ENCODE measurements around the gene SEMA5B. TPM values are rescaled to one million over a fixed set of nuclear protein-coding genes. Genes with fewer than 3 reads are reported as not detected.

The SEMA5B gene
- total and polyA plus RNA-seq, 2 donors (not counting 3 experiments of a cell fraction or from before 2014, with no cell fraction given) = 0.07 TPM; not detected in 1

GRCh38 chr3:123075359-123075758 is 47.8 kb upstream of the SEMA5B start:
- Histone ChIP-seq H3K4me2 (ENCODE audit: insufficient read depth, low read length) (no peak overlapping the region), H3K9me1 (replicated peaks; ENCODE audit: control insufficient read depth, extremely low read depth, insufficient read depth, low read length) (no peaks in the 10 kb centered on the region), H3K4me1 (ENCODE audit: control insufficient read depth, extremely low read depth, insufficient read depth, low read length) (peaks cover 36% of the 10 kb centered on the region), H3K79me2 (ENCODE audit: control insufficient read depth, insufficient read depth, low read length) (peaks cover 82% of the 10 kb centered on the region), H3K9me3 (replicated peaks; ENCODE audit: control insufficient read depth, insufficient read depth, low read length) (no peaks in the 10 kb centered on the region), H3K27ac (ENCODE audit: insufficient read depth, low read depth, low read length) (no peak overlapping the region), H3K36me3 (ENCODE audit: control insufficient read depth in 2 of 2, extremely low read depth in 1 of 2, insufficient read depth in 2 of 2, low read length in 2 of 2) (no peaks in the 10 kb centered on the region), H3K4me3 (replicated peaks in 1 of 3; ENCODE audit: insufficient read depth in 1 of 3, low read depth in 1 of 3, low read length in 3 of 3) (no peak overlapping the region), H2AFZ (ENCODE audit: low read depth, low read length) (no peak overlapping the region), H4K20me1 (replicated peaks; ENCODE audit: control insufficient read depth, extremely low read depth, insufficient read depth, low read length) (no peaks in the 10 kb centered on the region), H3K27me3 (ENCODE audit: control insufficient read depth in 2 of 2, insufficient read depth in 2 of 2, low read length in 2 of 2) (no peaks in the 10 kb centered on the region), H3K9ac (replicated peaks; ENCODE audit: extremely low read depth, insufficient read depth, low read length) (no peak overlapping the region)
- no peak for FAIRE-seq
- intact Hi-C loops (cut with micrococcal nuclease) (no loop called here), dilution Hi-C loops (cut with MboI; ENCODE audit: extremely low pct_ligation_motif_present, low sequenced_read_pairs) (no loop called here)
- ChIA-PET POLR2A (no interaction called here), CTCF (interaction anchor here (2.7 kb wide), 1 partner anchor 8 kb away, joined by 13 read pairs; the partner anchor contains the start of gene PDIA5)
- no peak for DNase-seq (ENCODE audit: low read depth, low spot score)
- no peak for TF ChIP-seq POLR2A (IDR thresholded peaks at IDR 0.05; ENCODE audit: low read depth, low read length)
- TF ChIP-seq CTCF (IDR thresholded peaks at IDR 0.05; ENCODE audit: extremely low read depth in 1 of 2, insufficient read depth in 1 of 2, low read depth in 1 of 2, low read length in 2 of 2) = no peak
- TF ChIP-seq FOS (IDR thresholded peaks at IDR 0.05; ENCODE audit: borderline replicate concordance, insufficient read depth, low read length) = no peak
- TF ChIP-seq JUN (IDR thresholded peaks at IDR 0.05; ENCODE audit: borderline replicate concordance, insufficient read depth, insufficient read length, low read depth) = no peak
- TF ChIP-seq EZH2 (IDR thresholded peaks at IDR 0.05; ENCODE audit: borderline replicate concordance, low read depth, low read length, severe bottlenecking) = no peak
- no TSS peak for BruUV-seq (replicated peaks)

DNA sequence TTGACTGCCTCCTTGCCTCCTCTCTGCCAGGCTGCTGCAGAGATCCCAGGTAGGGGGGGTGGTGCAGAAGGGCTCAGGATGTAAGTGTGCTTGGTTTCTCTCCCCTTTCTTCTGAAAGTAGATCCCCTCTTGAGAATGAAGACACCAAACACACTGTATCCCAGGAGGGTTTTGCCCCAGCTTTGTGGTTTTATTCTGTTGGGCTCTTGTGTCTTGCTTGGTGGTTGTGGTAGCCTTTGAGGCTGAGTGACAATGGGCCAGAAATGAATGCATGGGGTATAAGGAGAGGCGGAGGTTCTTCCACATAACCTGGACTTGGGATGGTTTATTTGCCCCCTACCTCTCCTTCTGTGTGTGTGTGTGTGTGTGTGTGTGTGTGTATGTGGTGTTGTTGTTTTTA is 45.0 kb upstream of the SEMA5B start:
- TF ChIP-seq POLR2A (IDR thresholded peaks at IDR 0.05; ENCODE audit: low read depth, low read length) = no peak
- TF ChIP-seq EZH2 (IDR thresholded peaks at IDR 0.05; ENCODE audit: borderline replicate concordance, low read depth, low read length, severe bottlenecking) = no peak
- no peak for TF ChIP-seq GATA2 (IDR thresholded peaks at IDR 0.05; ENCODE audit: insufficient read depth, insufficient read length, low read depth, low read length)
- no peaks in the 10 kb centered on the region for H4K20me1 ChIP-seq (replicated peaks; ENCODE audit: control insufficient read depth, extremely low read depth, insufficient read depth, low read length)
- no peaks in the 10 kb centered on the region for H3K36me3 ChIP-seq (ENCODE audit: control insufficient read depth in 2 of 2, extremely low read depth in 1 of 2, insufficient read depth in 2 of 2, low read length in 2 of 2)
- ChIA-PET CTCF (interaction anchor here (2.1 kb wide), 1 partner anchor 45 kb away, joined by 4 read pairs; the partner anchor contains the start of gene SEMA5B), POLR2A (interaction anchor here (1.0 kb wide), 1 partner anchor 279 kb away, joined by 3 read pairs; the partner anchor contains the start of gene HSPBAP1)
- no peak overlapping the region for H3K4me2 ChIP-seq (ENCODE audit: insufficient read depth, low read length)
- H3K4me3 ChIP-seq (replicated peaks in 1 of 3; ENCODE audit: insufficient read depth in 1 of 3, low read depth in 1 of 3, low read length in 3 of 3) = no peak overlapping the region
- H3K79me2 ChIP-seq (ENCODE audit: control insufficient read depth, insufficient read depth, low read length) = peaks cover 97% of the 10 kb centered on the region
- H3K9me1 ChIP-seq (replicated peaks; ENCODE audit: control insufficient read depth, extremely low read depth, insufficient read depth, low read length) = no peaks in the 10 kb centered on the region
- DNase-seq (ENCODE audit: low read depth, low spot score) = no peak
- dilution Hi-C loops (cut with MboI; ENCODE audit: extremely low pct_ligation_motif_present, low sequenced_read_pairs) = no loop called here
- no TSS peak for BruUV-seq (replicated peaks)
- H2AFZ ChIP-seq (ENCODE audit: low read depth, low read length) = no peak overlapping the region
- no peak for FAIRE-seq
- H3K27me3 ChIP-seq (ENCODE audit: control insufficient read depth in 2 of 2, insufficient read depth in 2 of 2, low read length in 2 of 2) = no peaks in the 10 kb centered on the region
- no peaks in the 10 kb centered on the region for H3K9me3 ChIP-seq (replicated peaks; ENCODE audit: control insufficient read depth, insufficient read depth, low read length)
- intact Hi-C loops (cut with micrococcal nuclease) = no loop called here
- no peak overlapping the region for H3K27ac ChIP-seq (ENCODE audit: insufficient read depth, low read depth, low read length)
- peaks cover 27% of the 10 kb centered on the region for H3K4me1 ChIP-seq (ENCODE audit: control insufficient read depth, extremely low read depth, insufficient read depth, low read length)
- H3K9ac ChIP-seq (replicated peaks; ENCODE audit: extremely low read depth, insufficient read depth, low read length) = no peak overlapping the region

Data from endothelial cell of umbilical vein (primary cell).